ENCODE results near the gene EIF2S3B. TPM values are rescaled to one million over a fixed set of nuclear protein-coding genes. Genes with fewer than 3 reads are reported as not detected.

EIF2S3B gene
- total RNA-seq, 2 donors from 2014 or later: 0.45 to 0.50 TPM

- Mint-ChIP-seq H3K27ac (no peak overlapping the region), H3K27me3 (peaks cover 39% of the 10 kb centered on the region), H3K36me3 (ENCODE audit: low read depth) (no peaks in the 10 kb centered on the region), H3K4me1 (no peaks in the 10 kb centered on the region), H3K4me3 (no peak overlapping the region)
- DNase-seq (no peak), ATAC-seq (no peak)
- no peaks in the 10 kb centered on the region for H3K9me3 ChIP-seq (ENCODE audit: control insufficient read depth, low read length, poor library complexity, severe bottlenecking)
These were observed 7.1 kb downstream of the EIF2S3B start for GRCh38 chr12:10512798-10513197.

GRCh38 chr12:10521555-10521954 lies 15.9 kb downstream of the EIF2S3B start:
- Mint-ChIP-seq H3K27me3 (peaks cover 16% of the 10 kb centered on the region), H3K4me1 (no peaks in the 10 kb centered on the region), H3K36me3 (ENCODE audit: low read depth) (no peaks in the 10 kb centered on the region), H3K4me3 (no peak overlapping the region), H3K27ac (no peak overlapping the region)
- ATAC-seq (no peak), DNase-seq (no peak)
- no peaks in the 10 kb centered on the region for H3K9me3 ChIP-seq (ENCODE audit: control insufficient read depth, low read length, poor library complexity, severe bottlenecking)

- DNase-seq (no peak), ATAC-seq (no peak)
- Mint-ChIP-seq H3K27ac (no peak overlapping the region), H3K27me3 (peaks cover 19% of the 10 kb centered on the region), H3K36me3 (ENCODE audit: low read depth) (peaks cover 2% of the 10 kb centered on the region), H3K4me1 (no peaks in the 10 kb centered on the region), H3K4me3 (no peak overlapping the region)
- H3K9me3 ChIP-seq (ENCODE audit: control insufficient read depth, low read length, poor library complexity, severe bottlenecking): no peaks in the 10 kb centered on the region
These were observed 22.7 kb downstream of the EIF2S3B start for GRCh38 chr12:10528174-10528953.

- Mint-ChIP-seq H3K27me3 (peaks cover 23% of the 10 kb centered on the region), H3K27ac (no peak overlapping the region), H3K4me1 (no peaks in the 10 kb centered on the region), H3K36me3 (ENCODE audit: low read depth) (peaks cover 4% of the 10 kb centered on the region), H3K4me3 (no peak overlapping the region)
- DNase-seq: no peak
- H3K9me3 ChIP-seq (ENCODE audit: control insufficient read depth, low read length, poor library complexity, severe bottlenecking): no peaks in the 10 kb centered on the region
- no peak for ATAC-seq
These were observed 23.9 kb downstream of the EIF2S3B start for GRCh38 chr12:10529603-10530002.

GRCh38 chr12:10537721-10538120 lies 32.0 kb downstream of the EIF2S3B start:
- H3K27me3 Mint-ChIP-seq: peaks cover 21% of the 10 kb centered on the region
- no peaks in the 10 kb centered on the region for H3K9me3 ChIP-seq (ENCODE audit: control insufficient read depth, low read length, poor library complexity, severe bottlenecking)
- no peaks in the 10 kb centered on the region for H3K4me1 Mint-ChIP-seq
- DNase-seq (no peak), ATAC-seq (no peak)
- H3K4me3 Mint-ChIP-seq: no peak overlapping the region
- peaks cover 2% of the 10 kb centered on the region for H3K36me3 Mint-ChIP-seq (ENCODE audit: low read depth)
- no peak overlapping the region for H3K27ac Mint-ChIP-seq

GRCh38 chr12:10540776-10541205 lies 35.1 kb downstream of the EIF2S3B start:
- no peaks in the 10 kb centered on the region for H3K36me3 Mint-ChIP-seq (ENCODE audit: low read depth)
- DNase-seq: no peak
- H3K27ac Mint-ChIP-seq: no peak overlapping the region
- no peaks in the 10 kb centered on the region for H3K4me1 Mint-ChIP-seq
- H3K9me3 ChIP-seq (ENCODE audit: control insufficient read depth, low read length, poor library complexity, severe bottlenecking): no peaks in the 10 kb centered on the region
- H3K27me3 Mint-ChIP-seq: peaks cover 20% of the 10 kb centered on the region
- H3K4me3 Mint-ChIP-seq: no peak overlapping the region
- ATAC-seq: no peak

GRCh38 chr12:10543499-10543898 lies 37.8 kb downstream of the EIF2S3B start:
- no peaks in the 10 kb centered on the region for H3K9me3 ChIP-seq (ENCODE audit: control insufficient read depth, low read length, poor library complexity, severe bottlenecking)
- peaks cover 22% of the 10 kb centered on the region for H3K27me3 Mint-ChIP-seq
- H3K36me3 Mint-ChIP-seq (ENCODE audit: low read depth): no peaks in the 10 kb centered on the region
- DNase-seq (no peak), ATAC-seq (no peak)
- no peak overlapping the region for H3K4me3 Mint-ChIP-seq
- H3K27ac Mint-ChIP-seq: no peak overlapping the region
- no peaks in the 10 kb centered on the region for H3K4me1 Mint-ChIP-seq

- H3K36me3 Mint-ChIP-seq (ENCODE audit: low read depth): no peaks in the 10 kb centered on the region
- H3K4me3 Mint-ChIP-seq: no peak overlapping the region
- ATAC-seq: no peak
- H3K27me3 Mint-ChIP-seq: peaks cover 14% of the 10 kb centered on the region
- no peaks in the 10 kb centered on the region for H3K4me1 Mint-ChIP-seq
- H3K27ac Mint-ChIP-seq: no peak overlapping the region
- H3K9me3 ChIP-seq (ENCODE audit: control insufficient read depth, low read length, poor library complexity, severe bottlenecking): no peaks in the 10 kb centered on the region
- no peak for DNase-seq
These were observed 45.7 kb downstream of the EIF2S3B start for GRCh38 chr12:10551375-10551774.

GRCh38 chr12:10553148-10553547 lies 47.5 kb downstream of the EIF2S3B start:
- Mint-ChIP-seq H3K4me1 (no peaks in the 10 kb centered on the region), H3K36me3 (ENCODE audit: low read depth) (no peaks in the 10 kb centered on the region), H3K27ac (no peak overlapping the region), H3K4me3 (no peak overlapping the region), H3K27me3 (peaks cover 17% of the 10 kb centered on the region)
- ATAC-seq (no peak), DNase-seq (no peak)
- no peaks in the 10 kb centered on the region for H3K9me3 ChIP-seq (ENCODE audit: control insufficient read depth, low read length, poor library complexity, severe bottlenecking)

- Mint-ChIP-seq H3K4me3 (no peak overlapping the region), H3K4me1 (peaks cover 3% of the 10 kb centered on the region), H3K27ac (no peak overlapping the region), H3K36me3 (ENCODE audit: low read depth) (no peaks in the 10 kb centered on the region), H3K27me3 (peaks cover 25% of the 10 kb centered on the region)
- H3K9me3 ChIP-seq (ENCODE audit: control insufficient read depth, low read length, poor library complexity, severe bottlenecking): no peaks in the 10 kb centered on the region
- ATAC-seq: no peak
- no peak for DNase-seq
These were observed 48.6 kb downstream of the EIF2S3B start for GRCh38 chr12:10554228-10554755.

GRCh38 chr12:10554756-10555481 lies 49.2 kb downstream of the EIF2S3B start:
- no peak for ATAC-seq
- no peak overlapping the region for H3K4me3 Mint-ChIP-seq
- H3K9me3 ChIP-seq (ENCODE audit: control insufficient read depth, low read length, poor library complexity, severe bottlenecking): no peaks in the 10 kb centered on the region
- H3K4me1 Mint-ChIP-seq: peaks cover 5% of the 10 kb centered on the region
- H3K27me3 Mint-ChIP-seq: peaks cover 22% of the 10 kb centered on the region
- H3K36me3 Mint-ChIP-seq (ENCODE audit: low read depth): no peaks in the 10 kb centered on the region
- no peak overlapping the region for H3K27ac Mint-ChIP-seq
- no peak for DNase-seq

GRCh38 chr12:10557329-10557728 lies 51.6 kb downstream of the EIF2S3B start:
- Mint-ChIP-seq H3K27ac (no peak overlapping the region), H3K4me1 (peaks cover 5% of the 10 kb centered on the region)
- no peak for ATAC-seq

GRCh38 chr12:10557766-10558165 lies 52.1 kb downstream of the EIF2S3B start:
- H3K9me3 ChIP-seq (ENCODE audit: control insufficient read depth, low read length, poor library complexity, severe bottlenecking): no peaks in the 10 kb centered on the region
- ATAC-seq (no peak), DNase-seq (no peak)
- H3K36me3 Mint-ChIP-seq (ENCODE audit: low read depth): no peaks in the 10 kb centered on the region
- no peak overlapping the region for H3K4me3 Mint-ChIP-seq
- H3K4me1 Mint-ChIP-seq: peaks cover 5% of the 10 kb centered on the region
- no peak overlapping the region for H3K27ac Mint-ChIP-seq
- H3K27me3 Mint-ChIP-seq: peaks cover 30% of the 10 kb centered on the region

More at GRCh38 chr12:10557329-10557728, 51.6 kb downstream of the EIF2S3B start:
- no peaks in the 10 kb centered on the region for H3K9me3 ChIP-seq (ENCODE audit: control insufficient read depth, low read length, poor library complexity, severe bottlenecking)
- H3K27me3 Mint-ChIP-seq: peaks cover 28% of the 10 kb centered on the region
- no peaks in the 10 kb centered on the region for H3K36me3 Mint-ChIP-seq (ENCODE audit: low read depth)
- no peak overlapping the region for H3K4me3 Mint-ChIP-seq
- DNase-seq: no peak
